Ovary (tissue), 3 donors: Measurements from ENCODE around the gene KIAA1614.

ENCODE experiments used
- CTCF ChIP-seq, 3 donors: fragments of 450-650 bp in 2 of 3; fragments of 200-600 bp in 1 of 3; IDR thresholded peaks; one replicate each; pipeline versions ENCODE4 v1.5.1 to v1.8.0; 2016 to 2022; ENCODE audit warnings: antibody characterized with exemption in 3 of 3, mild to moderate bottlenecking in 1 of 3
- POLR2A ChIP-seq: fragments of 450-650 bp; IDR thresholded peaks from one replicate; pipeline ENCODE4 v1.6.1; 2017; ENCODE audit warnings: antibody characterized with exemption, mild to moderate bottlenecking, moderate library complexity
- donor health status: DM: no; HTN: no; CAD: no.

- TF ChIP-seq CTCF (IDR thresholded peaks at IDR 0.05) (no peak), POLR2A (no peak)
Measured at GRCh38 chr1:180967558-180967957, 54.9 kb downstream of the KIAA1614 start.
